GM19240 (cell line): ENCODE measurements around the gene CXCR6.
A peak's percentile ranks its signal among the peaks of the same experiment; 100 is the strongest.
"Not testable (repeated sequence)": the region's sequence is repeated elsewhere in the genome, so short reads cannot be mapped to it uniquely, and the experiment has no call there.

ENCODE experiments used
- DNase-seq: peaks from one replicate; pipeline ENCODE4 v3.0.0; 2011; ENCODE audit warnings: low spot score; ENCODE audit not compliant: insufficient read length

The CXCR6 gene

DNA sequence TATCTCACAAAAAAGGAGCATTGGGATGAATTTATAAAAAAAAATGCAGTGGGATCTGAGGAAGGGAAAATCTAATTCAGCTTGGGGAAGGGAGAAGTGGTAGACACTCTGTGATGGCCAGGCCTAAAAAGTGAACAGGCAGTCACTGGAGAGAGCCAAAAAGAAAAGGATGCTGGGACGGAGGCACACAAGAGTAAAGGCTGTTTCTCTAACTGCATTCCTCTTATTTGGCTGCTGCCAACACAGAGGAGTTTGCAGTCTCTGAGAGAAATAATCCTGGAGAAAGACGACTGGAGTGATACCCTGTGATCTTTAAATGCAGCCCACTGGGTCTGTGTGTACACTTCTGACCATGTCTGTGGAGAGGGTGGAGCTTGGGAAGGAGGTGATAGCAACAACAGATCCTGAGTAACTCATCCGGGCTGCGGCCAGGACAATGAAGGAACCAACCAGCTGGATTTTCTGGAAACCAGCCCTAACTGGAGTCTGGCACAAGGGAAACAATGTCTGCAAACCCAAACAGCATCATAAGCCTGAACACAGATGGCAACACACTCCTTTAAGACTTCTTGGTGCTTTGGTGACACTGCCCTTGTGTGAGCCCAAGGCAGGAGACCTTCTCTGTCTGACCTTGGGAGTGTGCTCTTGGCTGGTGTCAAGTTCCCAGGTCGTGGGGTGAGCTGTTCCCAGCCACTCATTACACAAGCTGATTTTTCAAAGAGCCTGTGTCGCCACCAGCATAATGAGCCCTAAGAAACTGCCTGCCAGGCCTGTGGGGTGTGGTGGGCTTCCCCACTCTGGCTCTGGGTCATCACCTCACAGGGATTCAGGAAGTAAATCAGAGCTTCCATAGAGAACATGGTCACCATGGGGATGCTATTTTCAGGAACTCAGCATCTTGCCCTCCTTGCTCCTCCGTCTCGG, 44.4 kb downstream of the CXCR6 start:
- no peak for DNase-seq

DNA sequence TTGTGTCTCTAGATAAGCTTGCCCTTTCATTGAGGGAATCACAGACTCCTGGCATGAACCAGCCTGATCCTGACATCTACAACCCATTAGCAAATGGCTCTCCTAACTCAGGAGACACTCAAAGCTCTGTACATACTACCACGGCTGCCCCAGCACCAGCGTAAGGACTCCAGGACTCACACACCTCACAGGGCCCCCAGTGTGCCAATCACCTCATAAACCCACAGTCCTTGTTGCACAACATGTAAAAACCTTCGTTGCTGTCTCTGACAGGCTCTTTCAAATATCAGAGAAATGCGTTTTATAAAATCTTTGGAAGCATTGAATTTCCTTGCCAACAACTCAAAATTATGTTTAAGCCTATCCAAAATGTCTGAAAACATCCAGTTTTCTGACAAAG, 45.1 kb downstream of the CXCR6 start:
- no peak for DNase-seq

DNA sequence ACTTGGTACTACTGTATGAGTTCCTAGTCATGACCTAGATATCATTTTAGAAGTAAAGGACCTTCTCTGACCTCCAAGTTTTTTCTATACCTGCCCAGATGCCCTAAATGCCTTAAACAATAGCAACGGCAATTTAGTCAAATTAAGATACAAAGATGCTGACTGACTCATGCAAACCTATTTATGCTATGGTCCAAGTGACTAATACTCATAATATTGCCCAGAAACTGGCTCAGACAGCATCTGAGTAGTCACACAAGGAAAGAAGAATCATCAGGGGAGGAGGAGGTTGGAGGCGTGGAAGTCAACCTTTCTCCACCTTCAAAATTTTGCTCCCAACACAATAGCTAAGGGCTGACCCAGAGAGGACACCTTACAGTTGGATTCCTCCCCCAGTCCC, 45.5 kb downstream of the CXCR6 start:
- DNase-seq = no peak

DNA sequence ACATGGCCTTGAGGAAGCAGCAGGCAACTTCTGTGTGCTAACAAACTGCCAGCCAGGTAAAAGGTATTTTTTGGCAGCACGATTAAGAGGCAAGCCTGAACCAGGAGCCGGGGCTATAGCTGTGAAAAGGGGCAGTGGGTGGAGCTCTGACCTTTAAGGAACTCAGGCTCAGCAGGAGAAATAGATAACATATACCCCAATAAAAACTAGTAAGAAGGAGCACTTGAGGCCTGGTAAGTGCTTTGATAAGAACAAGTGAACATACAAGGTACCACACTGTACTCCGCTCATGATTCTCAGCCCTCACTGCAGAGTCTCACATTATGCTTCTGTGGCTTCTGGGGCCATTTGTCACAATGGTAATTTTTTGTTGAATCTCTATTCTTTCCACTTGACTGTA, 46.9 kb downstream of the CXCR6 start:
- DNase-seq = no peak

DNA sequence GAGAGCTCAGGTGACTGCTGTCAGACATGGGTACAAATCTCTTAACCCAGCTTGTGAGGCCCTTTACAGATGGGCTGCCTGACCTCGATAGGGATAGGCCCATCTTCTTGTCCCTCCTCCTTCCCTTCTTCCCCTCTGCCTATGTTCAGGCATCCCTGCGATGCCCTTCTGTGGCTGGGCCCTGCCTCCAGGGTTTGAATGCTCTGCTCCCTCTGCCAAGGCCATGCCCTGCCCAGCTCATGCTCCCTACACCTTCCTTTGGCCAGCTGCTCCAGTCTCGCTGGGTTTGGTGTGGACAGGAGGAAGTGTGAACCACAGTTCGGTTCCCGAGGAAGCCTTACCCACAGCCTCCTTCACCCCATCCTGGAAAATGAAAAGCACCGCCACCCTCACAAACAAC, 48.1 kb downstream of the CXCR6 start:
- DNase-seq = no peak

DNA sequence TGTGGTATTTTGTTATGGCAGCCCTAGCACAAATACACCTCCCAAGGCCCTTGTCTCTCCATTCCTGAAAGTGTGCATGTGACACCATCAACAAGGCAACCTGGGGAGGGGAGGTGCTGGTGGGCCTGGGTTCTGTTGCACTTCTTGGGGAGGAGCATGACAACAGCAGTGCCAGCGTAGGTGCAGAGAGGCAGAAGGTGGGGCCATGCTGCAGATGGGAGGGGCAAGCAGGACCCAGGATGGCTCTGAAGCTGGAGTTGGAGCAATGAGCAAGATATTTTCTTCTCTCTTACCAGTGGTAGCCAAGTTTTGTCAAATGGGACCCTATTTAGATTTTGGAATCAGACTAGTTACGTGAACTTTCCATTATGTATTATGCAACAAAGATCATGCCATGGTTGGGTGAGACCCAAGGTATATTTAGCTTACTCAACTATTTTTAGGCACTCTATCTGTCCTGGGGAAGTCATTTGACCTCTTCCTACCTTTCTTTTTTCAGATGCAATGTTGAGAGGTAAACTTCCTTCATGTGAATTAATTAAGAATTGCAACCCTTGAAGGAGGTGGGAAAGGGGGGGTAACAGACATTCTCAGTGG, 49.0 kb downstream of the CXCR6 start:
- DNase-seq = no peak

DNA sequence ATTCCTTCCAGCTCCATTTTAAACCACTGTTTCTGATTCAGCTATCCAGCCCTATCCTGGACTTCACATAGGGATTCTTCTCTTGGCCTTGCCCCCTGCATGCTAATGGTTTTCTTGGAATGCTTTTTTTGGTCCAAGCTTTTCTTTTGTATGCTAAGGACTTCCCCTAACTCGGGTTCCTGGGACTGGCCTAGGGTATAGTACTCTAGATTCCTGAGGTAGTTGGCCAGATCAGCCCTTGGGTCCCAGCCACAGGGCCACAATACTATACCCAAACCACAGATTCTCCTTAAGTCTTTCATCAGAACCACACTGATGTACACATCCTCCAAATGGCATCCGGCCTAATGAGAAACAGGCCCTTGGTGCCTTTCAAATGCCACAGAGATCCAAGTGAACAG, 49.6 kb downstream of the CXCR6 start:
- DNase-seq = no peak

DNA sequence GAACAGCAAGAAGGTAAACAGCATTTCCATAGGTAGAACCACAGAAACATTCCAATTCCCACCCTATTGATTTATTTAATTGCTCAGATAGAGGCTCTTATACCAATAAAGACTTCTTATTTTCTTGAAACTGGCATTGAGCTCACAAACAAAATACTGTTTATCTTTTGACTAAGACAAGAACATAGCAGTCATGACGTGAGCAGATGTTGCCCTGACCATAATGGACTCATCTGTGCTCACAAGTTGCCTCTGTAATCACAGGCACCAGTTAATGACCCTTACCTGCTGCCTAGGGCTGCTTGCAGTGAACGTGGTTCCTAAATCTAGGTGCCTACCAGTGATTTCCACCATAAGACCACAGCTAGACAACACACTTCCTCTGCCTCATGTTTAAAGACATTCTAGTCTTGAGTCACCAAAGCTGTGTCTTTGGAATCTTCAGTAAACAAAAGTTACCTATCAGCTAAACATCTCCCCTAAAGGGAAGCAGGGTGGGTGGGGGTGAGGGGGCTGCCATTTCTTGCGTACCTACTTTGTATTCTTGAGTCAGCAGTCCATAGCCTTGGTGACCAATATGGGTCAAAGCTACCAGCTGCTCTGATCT, 50.3 kb downstream of the CXCR6 start:
- DNase-seq = no peak

DNA sequence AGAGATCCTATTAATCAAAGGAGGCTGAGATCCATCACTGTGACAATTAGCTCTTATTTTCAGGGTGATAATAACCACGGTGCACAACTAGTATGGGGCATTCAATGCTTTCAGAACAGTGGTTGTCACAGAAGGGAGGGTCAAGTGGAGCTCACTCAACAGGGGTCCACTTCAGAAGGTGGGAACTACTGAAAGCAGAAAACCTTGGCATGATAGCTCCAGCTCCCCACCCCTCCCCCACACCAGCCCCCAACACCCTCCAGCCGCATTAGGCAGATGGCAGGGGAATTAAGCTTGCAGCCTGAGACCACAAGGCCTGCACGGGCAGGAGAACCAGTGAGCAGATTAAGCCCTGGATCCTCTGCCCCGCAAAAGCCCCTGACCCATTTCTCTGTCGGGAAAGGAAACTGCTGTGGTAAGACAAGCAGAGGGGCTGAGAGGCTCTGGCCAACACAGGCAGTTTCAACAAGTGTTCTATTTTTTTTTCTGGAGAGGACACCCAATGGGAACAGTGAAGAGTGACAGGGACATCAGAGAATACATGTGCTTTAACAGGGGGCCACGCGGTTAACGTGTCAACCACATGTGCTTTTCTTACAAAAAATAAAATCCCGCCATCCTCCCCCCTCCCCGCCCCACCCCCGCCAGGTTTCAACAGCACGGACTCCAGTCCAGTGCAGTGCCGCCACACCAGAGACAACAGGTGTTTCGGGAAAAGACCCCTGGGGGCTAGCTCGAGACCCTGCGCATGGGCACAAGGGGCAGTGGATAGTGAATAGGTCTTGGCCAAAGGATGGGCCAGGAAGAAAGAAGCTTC, 51.4 kb downstream of the CXCR6 start:
- no peak for DNase-seq

DNA sequence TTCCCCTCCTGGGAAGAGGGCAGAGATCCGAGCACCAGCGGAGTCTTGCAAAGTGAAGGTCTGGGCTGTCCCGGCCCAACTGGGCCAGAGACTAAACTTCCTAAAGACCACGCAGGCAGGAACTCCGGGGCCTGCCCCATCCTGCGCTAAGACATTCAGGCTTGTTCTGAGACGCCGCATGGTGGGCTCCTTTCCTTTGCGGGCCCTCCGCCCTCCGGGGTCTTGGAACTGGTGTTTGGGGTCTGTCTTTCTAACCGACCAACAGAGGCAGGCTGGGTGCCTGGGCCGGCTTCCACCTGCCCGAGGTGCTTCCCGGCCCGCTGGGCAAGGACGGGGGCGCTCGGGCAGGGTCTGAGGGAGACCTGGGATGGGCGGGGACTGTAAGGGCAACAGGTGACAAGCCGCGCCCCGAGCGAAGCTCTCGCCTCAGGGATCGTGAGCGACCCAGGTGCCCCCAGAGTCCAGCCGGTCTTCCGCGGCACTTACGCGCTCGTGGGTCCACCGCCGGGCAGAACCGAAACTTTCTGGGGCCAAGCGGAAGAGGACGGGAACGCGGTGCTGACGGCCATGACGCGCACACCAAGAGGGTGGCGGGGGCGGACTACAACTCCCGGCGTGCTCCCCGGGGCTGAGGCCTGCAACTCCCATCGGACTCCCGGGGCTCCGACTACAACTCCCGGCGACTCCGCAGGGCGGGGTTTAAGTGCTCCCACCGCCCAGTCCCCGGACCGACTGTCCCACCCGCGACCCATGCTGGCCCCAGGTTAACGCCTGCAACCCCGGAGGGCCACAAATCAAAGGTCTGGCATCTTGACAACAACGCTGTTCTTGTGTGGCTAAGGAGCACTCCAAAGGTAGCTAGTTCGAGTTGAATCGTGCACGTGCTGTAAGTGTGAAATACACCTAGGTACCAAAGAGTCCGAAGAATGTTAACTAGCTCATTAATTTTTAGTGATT, 52.2 kb downstream of the CXCR6 start, which contains the start of gene FYCO1:
Gene FYCO1 (minus strand): TSS at position 589 of the 957 bp plus-strand sequence. CDS start 10,914 bp downstream, outside the sequence.
- DNase-seq = peak; percentile 92

DNA sequence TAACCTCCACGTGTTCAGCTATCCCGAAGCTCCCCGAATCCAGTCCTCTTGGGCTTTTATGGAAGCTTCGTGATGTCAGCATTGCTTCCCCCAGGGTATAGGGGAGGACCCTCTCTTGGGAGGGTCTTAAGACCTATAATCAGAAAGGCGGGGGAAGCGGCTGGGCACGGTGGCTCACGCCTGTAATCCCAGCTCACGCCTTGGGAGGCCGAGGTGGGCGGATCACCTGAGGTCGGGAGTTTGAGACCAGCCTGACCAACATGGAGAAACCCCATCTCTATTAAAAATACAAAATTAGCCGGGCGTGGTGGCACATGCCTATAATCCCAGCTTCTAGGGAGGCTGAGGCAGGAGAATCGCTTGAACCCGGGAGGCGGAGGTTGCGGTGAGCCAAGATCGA, 54.2 kb downstream of the CXCR6 start:
- DNase-seq = not testable (repeated sequence)

DNA sequence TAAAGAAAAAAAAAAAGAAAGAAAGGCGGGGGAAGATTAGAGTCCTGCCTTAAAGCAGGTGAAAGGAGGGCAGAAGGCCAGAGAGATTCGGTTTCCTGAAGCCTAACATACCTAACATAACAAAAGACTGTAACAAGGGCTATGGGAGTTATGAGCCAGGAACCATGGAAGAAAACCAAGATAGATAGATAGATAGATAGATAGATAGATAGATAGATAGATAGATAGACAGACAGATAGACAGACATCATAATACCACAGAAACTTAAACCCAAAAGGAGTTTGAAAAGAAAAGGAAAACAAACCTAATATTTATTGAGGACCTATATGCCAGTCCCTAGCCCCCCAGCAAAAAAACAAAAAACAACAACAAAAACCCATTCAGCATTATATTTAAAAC, 54.7 kb downstream of the CXCR6 start:
- no peak for DNase-seq
